ENCODE data around the gene XXYLT1.

Gene XXYLT1

GRCh38 chr3:195048059-195048905 is 222.7 kb downstream of the XXYLT1 start:
- no peak overlapping the region for H2AFZ ChIP-seq (ENCODE audit: low read depth, low read length)
- H3K4me1 ChIP-seq (ENCODE audit: control insufficient read depth, insufficient read depth, low read depth, low read length): peaks cover 8% of the 10 kb centered on the region
- no peak overlapping the region for H4K91ac ChIP-seq (ENCODE audit: low read length)
- no peak overlapping the region for H3K23ac ChIP-seq (ENCODE audit: low read length in 2 of 2)
- 81% methylated on average over 15 of the region's 16 CpGs for WGBS
- no peak overlapping the region for H3K18ac ChIP-seq (ENCODE audit: low read depth in 1 of 2, low read length in 2 of 2)
- H4K8ac ChIP-seq (ENCODE audit: low read length): peak overlapping the region; percentile 13
- no peak overlapping the region for H2BK15ac ChIP-seq (ENCODE audit: low read depth, poor library complexity, severe bottlenecking)
- H3K27me3 ChIP-seq (ENCODE audit: control insufficient read depth in 1 of 2, insufficient read depth in 1 of 2, low read length in 2 of 2): peaks cover 50 to 60% of the 10 kb centered on the region in 2 experiments
- H2BK5ac ChIP-seq (ENCODE audit: low read depth, low read length, poor library complexity, severe bottlenecking): no peak overlapping the region
- H3K9ac ChIP-seq (ENCODE audit: low read length): no peak overlapping the region
- no peaks in the 10 kb centered on the region for H3K36me3 ChIP-seq (ENCODE audit: control insufficient read depth in 1 of 2, insufficient read depth in 2 of 2, low read depth in 1 of 2, low read length in 2 of 2)
- no peaks in the 10 kb centered on the region for H3K9me3 ChIP-seq (ENCODE audit: control insufficient read depth, low read length)
- no peak overlapping the region for H3K4me2 ChIP-seq (ENCODE audit: low read length, poor library complexity, severe bottlenecking)
- H3K4ac ChIP-seq (ENCODE audit: low read depth in 1 of 2, low read length in 2 of 2): peak overlapping the region in 1 of 2 experiments; percentile 51
- no peak overlapping the region for H3K27ac ChIP-seq (ENCODE audit: low read length, poor library complexity, severe bottlenecking)
- H2BK120ac ChIP-seq (ENCODE audit: low read depth, low read length): no peak overlapping the region
- no peaks in the 10 kb centered on the region for H3K79me1 ChIP-seq (replicated peaks; ENCODE audit: low read length, poor library complexity, severe bottlenecking)
- no peak overlapping the region for H3K4me3 ChIP-seq (ENCODE audit: insufficient read depth in 1 of 2, low read depth in 1 of 2, low read length in 2 of 2)
- no peak for DNase-seq
- H2BK12ac ChIP-seq (ENCODE audit: low read length in 2 of 2): no peak overlapping the region
- H2AK5ac ChIP-seq (ENCODE audit: low read length, severe bottlenecking): no peak overlapping the region
- H3K14ac ChIP-seq (ENCODE audit: low read length in 2 of 2): no peak overlapping the region

DNA sequence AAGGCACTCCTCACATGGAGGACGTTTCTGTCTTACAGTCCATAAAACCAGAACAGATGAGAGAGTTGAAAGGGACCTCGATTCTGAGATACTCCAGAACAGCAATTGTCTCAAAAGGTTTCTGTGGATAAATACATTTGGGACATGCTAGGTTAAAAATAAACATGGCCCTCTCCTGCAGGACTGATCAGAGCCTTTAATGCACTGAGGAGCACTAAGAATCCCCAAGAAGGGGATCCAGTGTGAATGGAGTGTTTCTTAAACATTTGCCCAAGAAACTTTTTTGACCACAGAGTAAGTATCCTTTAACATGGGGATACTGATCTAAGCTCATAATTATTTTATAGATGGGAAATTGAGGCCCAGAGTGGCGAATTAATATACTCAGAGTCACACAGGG is 223.4 kb downstream of the XXYLT1 start:
- H2BK12ac ChIP-seq (ENCODE audit: low read length in 2 of 2): no peak overlapping the region
- no peak for DNase-seq
- H3K14ac ChIP-seq (ENCODE audit: low read length in 2 of 2): no peak overlapping the region
- H3K18ac ChIP-seq (ENCODE audit: low read depth in 1 of 2, low read length in 2 of 2): no peak overlapping the region
- no peak overlapping the region for H3K9ac ChIP-seq (ENCODE audit: low read length)
- H3K27me3 ChIP-seq (ENCODE audit: control insufficient read depth in 1 of 2, insufficient read depth in 1 of 2, low read length in 2 of 2): peaks cover 57 to 68% of the 10 kb centered on the region in 2 experiments
- H2BK120ac ChIP-seq (ENCODE audit: low read depth, low read length): no peak overlapping the region
- H3K4ac ChIP-seq (ENCODE audit: low read depth in 1 of 2, low read length in 2 of 2): no peak overlapping the region
- no peak overlapping the region for H2AFZ ChIP-seq (ENCODE audit: low read depth, low read length)
- H3K9me3 ChIP-seq (ENCODE audit: control insufficient read depth, low read length): no peaks in the 10 kb centered on the region
- H2BK15ac ChIP-seq (ENCODE audit: low read depth, poor library complexity, severe bottlenecking): no peak overlapping the region
- peaks cover 11% of the 10 kb centered on the region for H3K4me1 ChIP-seq (ENCODE audit: control insufficient read depth, insufficient read depth, low read depth, low read length)
- H3K27ac ChIP-seq (ENCODE audit: low read length, poor library complexity, severe bottlenecking): no peak overlapping the region
- no peak overlapping the region for H3K4me3 ChIP-seq (ENCODE audit: insufficient read depth in 1 of 2, low read depth in 1 of 2, low read length in 2 of 2)
- H4K91ac ChIP-seq (ENCODE audit: low read length): no peak overlapping the region
- no peak overlapping the region for H2BK5ac ChIP-seq (ENCODE audit: low read depth, low read length, poor library complexity, severe bottlenecking)
- H3K79me1 ChIP-seq (replicated peaks; ENCODE audit: low read length, poor library complexity, severe bottlenecking): no peaks in the 10 kb centered on the region
- H3K36me3 ChIP-seq (ENCODE audit: control insufficient read depth in 1 of 2, insufficient read depth in 2 of 2, low read depth in 1 of 2, low read length in 2 of 2): no peaks in the 10 kb centered on the region
- no peak overlapping the region for H2AK5ac ChIP-seq (ENCODE audit: low read length, severe bottlenecking)
- H3K4me2 ChIP-seq (ENCODE audit: low read length, poor library complexity, severe bottlenecking): no peak overlapping the region
- no peak overlapping the region for H4K8ac ChIP-seq (ENCODE audit: low read length)
- no peak overlapping the region for H3K23ac ChIP-seq (ENCODE audit: low read length in 2 of 2)
- WGBS: 80% methylated on average over 2 of the region's 3 CpGs

GRCh38 chr3:195046441-195046840 is 224.5 kb downstream of the XXYLT1 start:
- peaks cover 13% of the 10 kb centered on the region for H3K4me1 ChIP-seq (ENCODE audit: control insufficient read depth, insufficient read depth, low read depth, low read length)
- no peak overlapping the region for H3K14ac ChIP-seq (ENCODE audit: low read length in 2 of 2)
- H2BK5ac ChIP-seq (ENCODE audit: low read depth, low read length, poor library complexity, severe bottlenecking): no peak overlapping the region
- no peak overlapping the region for H2AFZ ChIP-seq (ENCODE audit: low read depth, low read length)
- WGBS: 95% methylated on average over 6 of the region's 6 CpGs
- H4K91ac ChIP-seq (ENCODE audit: low read length): no peak overlapping the region
- H3K27me3 ChIP-seq (ENCODE audit: control insufficient read depth in 1 of 2, insufficient read depth in 1 of 2, low read length in 2 of 2): peaks cover 64 to 70% of the 10 kb centered on the region in 2 experiments
- H2BK12ac ChIP-seq (ENCODE audit: low read length in 2 of 2): no peak overlapping the region
- H3K9ac ChIP-seq (ENCODE audit: low read length): no peak overlapping the region
- no peak overlapping the region for H2BK120ac ChIP-seq (ENCODE audit: low read depth, low read length)
- no peaks in the 10 kb centered on the region for H3K79me1 ChIP-seq (replicated peaks; ENCODE audit: low read length, poor library complexity, severe bottlenecking)
- no peaks in the 10 kb centered on the region for H3K36me3 ChIP-seq (ENCODE audit: control insufficient read depth in 1 of 2, insufficient read depth in 2 of 2, low read depth in 1 of 2, low read length in 2 of 2)
- no peaks in the 10 kb centered on the region for H3K9me3 ChIP-seq (ENCODE audit: control insufficient read depth, low read length)
- no peak overlapping the region for H3K4me2 ChIP-seq (ENCODE audit: low read length, poor library complexity, severe bottlenecking)
- H3K4ac ChIP-seq (ENCODE audit: low read depth in 1 of 2, low read length in 2 of 2): no peak overlapping the region
- H3K27ac ChIP-seq (ENCODE audit: low read length, poor library complexity, severe bottlenecking): no peak overlapping the region
- H3K18ac ChIP-seq (ENCODE audit: low read depth in 1 of 2, low read length in 2 of 2): no peak overlapping the region
- H4K8ac ChIP-seq (ENCODE audit: low read length): no peak overlapping the region
- no peak overlapping the region for H2BK15ac ChIP-seq (ENCODE audit: low read depth, poor library complexity, severe bottlenecking)
- no peak overlapping the region for H3K4me3 ChIP-seq (ENCODE audit: insufficient read depth in 1 of 2, low read depth in 1 of 2, low read length in 2 of 2)
- H3K23ac ChIP-seq (ENCODE audit: low read length in 2 of 2): no peak overlapping the region
- DNase-seq: no peak
- no peak overlapping the region for H2AK5ac ChIP-seq (ENCODE audit: low read length, severe bottlenecking)

GRCh38 chr3:195045481-195046210 is 225.3 kb downstream of the XXYLT1 start:
- H2BK120ac ChIP-seq (ENCODE audit: low read depth, low read length): no peak overlapping the region
- no peak overlapping the region for H2AFZ ChIP-seq (ENCODE audit: low read depth, low read length)
- 81% methylated on average over 16 of the region's 17 CpGs for WGBS

More at GRCh38 chr3:195045481-195046210, 225.3 kb downstream of the XXYLT1 start:
- no peaks in the 10 kb centered on the region for H3K36me3 ChIP-seq (ENCODE audit: control insufficient read depth in 1 of 2, insufficient read depth in 2 of 2, low read depth in 1 of 2, low read length in 2 of 2)
- no peak overlapping the region for H3K9ac ChIP-seq (ENCODE audit: low read length)
- H2BK15ac ChIP-seq (ENCODE audit: low read depth, poor library complexity, severe bottlenecking): no peak overlapping the region
- H2AK5ac ChIP-seq (ENCODE audit: low read length, severe bottlenecking): no peak overlapping the region
- H4K91ac ChIP-seq (ENCODE audit: low read length): no peak overlapping the region
- H3K4me2 ChIP-seq (ENCODE audit: low read length, poor library complexity, severe bottlenecking): no peak overlapping the region
- H3K9me3 ChIP-seq (ENCODE audit: control insufficient read depth, low read length): no peaks in the 10 kb centered on the region
- no peak overlapping the region for H3K27ac ChIP-seq (ENCODE audit: low read length, poor library complexity, severe bottlenecking)
- H3K18ac ChIP-seq (ENCODE audit: low read depth in 1 of 2, low read length in 2 of 2): no peak overlapping the region
- no peak overlapping the region for H3K4ac ChIP-seq (ENCODE audit: low read depth in 1 of 2, low read length in 2 of 2)
- no peak for DNase-seq
- peak overlapping the region; percentile 24 for H4K8ac ChIP-seq (ENCODE audit: low read length)
- no peak overlapping the region for H2BK5ac ChIP-seq (ENCODE audit: low read depth, low read length, poor library complexity, severe bottlenecking)
- no peak overlapping the region for H3K4me3 ChIP-seq (ENCODE audit: insufficient read depth in 1 of 2, low read depth in 1 of 2, low read length in 2 of 2)
- no peak overlapping the region for H2BK12ac ChIP-seq (ENCODE audit: low read length in 2 of 2)
- no peak overlapping the region for H3K14ac ChIP-seq (ENCODE audit: low read length in 2 of 2)
- no peaks in the 10 kb centered on the region for H3K79me1 ChIP-seq (replicated peaks; ENCODE audit: low read length, poor library complexity, severe bottlenecking)
- peaks cover 67% of the 10 kb centered on the region in 2 experiments for H3K27me3 ChIP-seq (ENCODE audit: control insufficient read depth in 1 of 2, insufficient read depth in 1 of 2, low read length in 2 of 2)
- H3K23ac ChIP-seq (ENCODE audit: low read length in 2 of 2): no peak overlapping the region
- H3K4me1 ChIP-seq (ENCODE audit: control insufficient read depth, insufficient read depth, low read depth, low read length): peaks cover 17% of the 10 kb centered on the region
